Activated naive CD4-positive, alpha-beta T cell treated with anti-CD3 and anti-CD28 coated beads, Interleukin-2, amount 50 U/mL, for 72 hours (primary cell): ENCODE measurements around the gene PRR29. TPM values are rescaled to one million over a fixed set of nuclear protein-coding genes. Genes with fewer than 3 reads are reported as not detected.

Experiments
- ATAC-seq, 2 donors: fragments of 150-1000 bp; cut with Tn5 transposase; 2 replicates each; pipeline ENCODE4 v1.10.0; 2021; ENCODE audit warnings: mild to moderate bottlenecking in 2 of 2, moderate library complexity in 2 of 2
- DNase-seq, 2 donors: peaks; one replicate each; pipeline ENCODE4 v3.0.0; 2021 to 2022; ENCODE audit warnings: low spot score in 2 of 2
- H3K27ac Mint-ChIP-seq, 2 donors: one replicate each; pipeline ENCODE4 v1.8.0; 2022; ENCODE audit warnings: mild to moderate bottlenecking in 2 of 2, mixed read lengths in 2 of 2
- H3K36me3 Mint-ChIP-seq, 2 donors: one replicate each; pipeline ENCODE4 v1.8.0; 2022; ENCODE audit warnings: mixed read lengths in 2 of 2
- H3K9me3 Mint-ChIP-seq, 2 donors: one replicate each; pipeline ENCODE4 v1.8.0; 2022; ENCODE audit warnings: mixed read lengths in 2 of 2
- total RNA-seq, 2 donors: library from RNA; stranded (reverse); gene quantifications; one replicate each; pipeline ENCODE4 v1.2.3, GENCODE V29; 2022

PRR29 gene
- 1 to 10 TPM in 1 of 2 donors, under 1 TPM in 1; 0.86 to 1.8 TPM for total RNA-seq

DNA sequence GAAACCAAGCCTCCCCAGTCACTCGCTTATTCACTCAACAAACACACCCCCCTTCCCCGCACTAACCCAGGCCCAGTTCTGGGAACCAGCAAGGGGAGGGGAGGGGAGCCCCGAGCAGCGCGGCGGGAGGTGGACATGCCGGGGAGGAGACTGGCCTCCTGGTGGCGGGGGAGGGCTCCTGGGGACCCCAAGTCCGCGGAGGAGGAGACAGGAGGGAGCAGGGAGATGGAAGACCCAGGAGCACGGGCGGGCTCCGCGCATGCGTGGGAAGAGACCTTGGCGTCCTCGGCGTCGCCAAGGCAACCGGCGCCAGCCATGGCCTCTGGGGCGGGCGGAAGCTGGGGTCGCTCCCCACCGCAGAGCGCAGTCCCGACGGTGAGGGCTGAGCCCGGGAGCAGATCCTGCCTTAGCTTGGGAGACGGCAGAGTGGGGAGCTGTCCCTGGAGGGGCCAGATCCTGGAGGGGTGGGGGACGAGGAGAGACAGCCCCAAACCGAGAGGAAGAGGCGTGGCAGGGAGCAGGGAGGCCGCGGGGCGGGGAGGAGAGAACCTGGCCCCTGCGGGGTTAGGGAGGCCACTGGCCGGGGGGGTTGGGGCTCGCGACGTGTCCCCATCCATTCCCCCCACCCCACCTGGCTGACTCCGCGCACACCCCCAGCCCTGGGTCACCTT lies at the start of gene PRR29:
Gene PRR29 (plus strand): TSS at position 302 of the 671 bp plus-strand sequence. CDS start 14 bp downstream, at position 316.
- peak; percentile 77 to 78 for DNase-seq
- peak; percentile 76 to 86 for ATAC-seq
- Mint-ChIP-seq H3K27ac (peak within 1 kb of the TSS; percentile 8 to 55), H3K9me3 (no peaks in the 10 kb centered on the region), H3K36me3 (no peaks in the 10 kb centered on the region)

DNA sequence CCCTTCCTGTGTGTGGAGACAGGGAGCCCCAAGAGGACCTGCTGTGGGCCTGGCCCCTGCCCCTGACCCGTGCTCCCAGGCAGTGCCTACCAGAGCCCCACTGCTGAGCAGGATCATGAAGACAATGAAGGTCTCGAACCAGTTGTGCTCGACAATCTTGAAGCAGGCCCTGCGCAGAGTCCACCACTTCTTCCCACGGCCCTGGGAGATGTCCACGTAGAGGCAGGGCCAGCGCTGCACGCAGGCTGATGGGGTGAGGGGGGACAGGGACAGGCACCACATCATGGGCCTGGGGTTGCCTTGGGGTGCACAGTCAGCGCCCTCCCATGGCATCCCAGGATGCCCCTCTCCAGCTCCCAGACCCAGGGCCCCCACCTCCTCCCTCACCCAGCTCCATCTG lies 49.6 kb upstream of the PRR29 start:
- DNase-seq: no peak
- no peaks in the 10 kb centered on the region for H3K36me3 Mint-ChIP-seq
- no peak overlapping the region for H3K27ac Mint-ChIP-seq
- no peaks in the 10 kb centered on the region for H3K9me3 Mint-ChIP-seq
- no peak for ATAC-seq

DNA sequence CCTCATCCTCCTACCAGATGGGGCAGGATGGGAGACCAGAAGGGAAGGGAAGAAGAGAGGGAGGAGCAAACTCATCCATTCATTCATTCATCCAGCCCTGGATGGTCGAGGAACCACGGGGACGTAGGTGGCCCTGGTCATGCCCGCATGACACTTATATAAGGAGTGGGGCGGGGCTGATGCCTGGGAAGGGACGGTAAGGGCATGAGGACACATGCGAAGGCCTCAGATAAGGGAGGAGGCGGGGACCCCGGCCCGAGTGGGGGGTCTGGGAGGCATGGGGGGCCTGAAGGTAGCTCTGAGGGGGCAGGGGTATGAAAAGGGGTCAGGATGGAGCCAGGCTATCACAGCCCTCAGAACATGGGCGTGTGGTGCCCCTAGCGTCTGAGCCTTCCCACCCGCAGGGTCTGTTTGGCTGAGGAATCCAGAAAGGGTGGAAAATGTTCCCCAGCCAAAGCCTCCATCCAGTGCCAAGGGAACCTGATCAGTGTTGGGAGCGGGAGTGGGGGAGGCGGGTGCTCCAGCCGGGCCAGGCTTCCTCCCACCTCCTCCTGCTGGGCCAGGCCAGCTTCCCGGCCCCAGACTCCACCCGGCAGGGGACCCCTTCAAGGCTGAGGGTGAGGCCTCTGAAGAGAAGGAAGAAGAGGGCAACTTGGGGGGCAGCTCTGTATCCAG lies 48.4 kb upstream of the PRR29 start:
- Mint-ChIP-seq H3K36me3 (no peaks in the 10 kb centered on the region), H3K27ac (no peak overlapping the region)
- no peak for ATAC-seq

DNA sequence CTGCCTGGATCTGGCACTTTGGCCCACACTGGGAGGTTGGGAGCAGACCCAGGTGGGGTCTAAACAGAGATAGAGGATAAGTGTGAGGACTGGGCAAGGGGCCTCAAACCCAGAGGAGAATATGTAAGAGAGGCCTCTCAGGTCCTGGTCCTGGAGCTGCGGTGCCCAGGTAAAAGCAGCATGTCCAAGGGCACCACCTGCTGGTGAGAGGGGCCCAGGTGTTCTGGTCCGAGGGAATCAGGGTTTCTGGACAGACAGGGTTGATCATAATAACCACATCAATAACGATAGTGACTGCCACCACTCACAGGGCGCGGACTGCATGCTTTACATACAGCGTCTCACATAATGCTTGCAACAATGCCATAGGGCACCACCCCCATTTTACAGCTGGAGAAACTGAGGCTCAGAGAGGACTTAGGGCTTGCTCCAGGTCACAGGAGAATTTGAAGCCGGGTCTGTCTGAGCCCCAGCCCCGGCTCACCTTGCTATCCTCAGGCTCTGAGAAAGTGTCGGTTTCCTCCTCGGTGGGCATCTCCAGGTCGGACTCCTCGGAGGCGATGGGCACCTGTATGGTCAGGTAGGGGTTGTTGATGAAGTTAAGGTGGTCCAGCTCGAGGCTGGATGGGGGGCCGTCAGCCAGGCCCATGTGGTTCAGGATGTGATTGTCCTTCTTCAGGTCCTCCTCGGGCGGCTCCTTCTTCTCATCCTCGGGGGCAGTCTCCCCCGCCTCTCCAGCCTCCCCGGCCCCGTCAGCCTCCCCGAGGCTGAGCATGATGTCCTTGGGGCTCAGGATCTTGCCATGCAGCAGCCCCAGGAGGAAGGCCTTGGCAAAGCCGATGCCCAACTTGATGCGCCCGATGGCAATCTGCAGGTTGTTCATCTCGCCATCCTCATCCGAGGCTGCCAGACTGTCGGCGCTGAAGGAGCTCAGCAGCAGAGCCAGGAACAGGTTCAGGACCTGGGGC lies 46.9 kb upstream of the PRR29 start:
- no peak overlapping the region for H3K27ac Mint-ChIP-seq
- ATAC-seq (no peak), DNase-seq (no peak)
- no peaks in the 10 kb centered on the region for H3K36me3 Mint-ChIP-seq
- no peaks in the 10 kb centered on the region for H3K9me3 Mint-ChIP-seq

More for the DNA sequence above, 48.4 kb upstream of the PRR29 start:
- H3K9me3 Mint-ChIP-seq: no peaks in the 10 kb centered on the region
- no peak for DNase-seq

- no peak for DNase-seq
- ATAC-seq: peak; percentile 57 to 80
- no peaks in the 10 kb centered on the region for H3K9me3 Mint-ChIP-seq
These were observed 43.6 kb upstream of the PRR29 start for GRCh38 chr17:63954402-63955063.

GRCh38 chr17:63955232-63955631 lies 42.9 kb upstream of the PRR29 start:
- ATAC-seq: peak; percentile 4 to 9
- no peaks in the 10 kb centered on the region for H3K9me3 Mint-ChIP-seq

More at GRCh38 chr17:63954402-63955063, 43.6 kb upstream of the PRR29 start:
- peak overlapping the region; percentile 53 to 72 for H3K27ac Mint-ChIP-seq
- H3K36me3 Mint-ChIP-seq: no peaks in the 10 kb centered on the region

DNA sequence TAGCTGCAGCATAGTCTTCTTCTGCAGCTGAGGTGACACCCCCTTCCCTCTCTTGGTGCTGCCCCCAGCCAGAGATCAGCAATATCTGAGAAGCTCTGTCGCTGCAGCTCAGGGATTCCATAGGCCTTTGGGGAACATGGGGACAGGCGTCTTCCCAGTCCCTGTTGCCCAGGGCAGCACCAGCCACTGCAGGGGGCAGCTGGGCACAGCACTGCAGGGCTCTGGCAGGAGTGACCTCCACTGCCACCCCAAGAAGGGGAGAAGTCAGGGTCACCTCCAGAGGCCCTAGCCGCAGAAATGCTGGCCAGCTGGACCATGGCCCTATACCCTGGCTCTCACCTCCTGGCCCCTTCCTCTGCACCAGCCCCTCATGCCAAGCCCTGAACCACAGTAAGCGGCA lies 42.4 kb upstream of the PRR29 start:
- no peak for DNase-seq
- no peaks in the 10 kb centered on the region for H3K36me3 Mint-ChIP-seq
- no peaks in the 10 kb centered on the region for H3K9me3 Mint-ChIP-seq
- H3K27ac Mint-ChIP-seq: no peak overlapping the region
- ATAC-seq: no peak

More at GRCh38 chr17:63955232-63955631, 42.9 kb upstream of the PRR29 start:
- no peak overlapping the region for H3K27ac Mint-ChIP-seq
- H3K36me3 Mint-ChIP-seq: no peaks in the 10 kb centered on the region
- DNase-seq: no peak

DNA sequence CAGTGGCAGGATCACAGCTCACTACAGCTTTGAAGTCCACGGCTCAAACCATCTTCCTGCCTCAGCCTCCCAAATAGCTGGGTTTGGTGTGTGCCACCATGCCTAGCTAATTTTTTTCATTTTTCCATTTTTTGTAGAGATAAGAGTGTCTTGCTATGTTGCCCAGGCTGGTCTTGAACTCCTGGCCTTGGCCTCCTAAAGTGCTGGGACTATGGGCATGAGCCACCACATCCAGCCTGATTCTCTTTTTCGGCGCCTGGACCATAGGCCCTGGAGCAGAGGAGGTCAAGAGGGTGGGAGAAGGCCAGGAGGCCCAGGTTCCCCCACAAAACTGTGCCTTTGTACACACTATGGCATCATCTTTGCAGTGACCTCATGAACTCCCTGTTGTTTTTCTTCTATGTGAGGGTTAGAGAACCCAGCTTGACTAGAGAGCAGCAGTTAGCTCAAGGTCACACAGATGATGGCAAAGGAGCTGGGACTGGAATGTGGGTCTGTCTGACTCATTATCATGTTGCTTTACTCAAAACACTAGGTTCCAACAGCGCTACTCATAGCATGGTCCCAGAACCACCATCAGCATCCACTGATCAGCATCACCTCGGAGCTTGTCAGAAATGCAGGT lies 41.7 kb upstream of the PRR29 start:
- Mint-ChIP-seq H3K36me3 (no peaks in the 10 kb centered on the region), H3K9me3 (no peaks in the 10 kb centered on the region), H3K27ac (no peak overlapping the region)
- ATAC-seq: peak in 1 of 2 donors; percentile 42
- no peak for DNase-seq

DNA sequence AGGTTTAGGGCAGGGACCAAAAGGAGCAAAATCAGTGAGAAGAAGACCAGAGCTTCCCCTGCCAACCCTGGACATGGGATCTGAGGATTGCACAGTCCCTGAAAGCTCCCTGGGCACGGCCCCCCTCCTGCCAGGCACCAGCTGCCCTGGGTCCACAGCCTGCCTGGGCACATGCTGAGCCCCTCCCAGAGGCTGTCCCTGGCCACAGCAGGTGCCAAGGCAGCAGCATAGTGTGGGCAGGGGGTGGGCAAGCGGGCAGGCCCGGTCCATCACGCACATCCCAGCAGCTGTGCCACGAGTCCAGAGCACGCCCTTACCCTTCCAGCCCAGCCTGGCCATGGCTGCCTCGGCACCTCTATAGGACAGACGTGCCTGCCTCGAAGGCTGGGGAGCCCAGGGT lies 38.1 kb upstream of the PRR29 start:
- DNase-seq (no peak), ATAC-seq (no peak)
- no peaks in the 10 kb centered on the region for H3K9me3 Mint-ChIP-seq
- H3K27ac Mint-ChIP-seq: no peak overlapping the region
- H3K36me3 Mint-ChIP-seq: no peaks in the 10 kb centered on the region

- Mint-ChIP-seq H3K9me3 (no peaks in the 10 kb centered on the region), H3K27ac (no peak overlapping the region), H3K36me3 (no peaks in the 10 kb centered on the region)
- DNase-seq: no peak
- no peak for ATAC-seq
These were observed 37.7 kb upstream of the PRR29 start for GRCh38 chr17:63960430-63960829.

DNA sequence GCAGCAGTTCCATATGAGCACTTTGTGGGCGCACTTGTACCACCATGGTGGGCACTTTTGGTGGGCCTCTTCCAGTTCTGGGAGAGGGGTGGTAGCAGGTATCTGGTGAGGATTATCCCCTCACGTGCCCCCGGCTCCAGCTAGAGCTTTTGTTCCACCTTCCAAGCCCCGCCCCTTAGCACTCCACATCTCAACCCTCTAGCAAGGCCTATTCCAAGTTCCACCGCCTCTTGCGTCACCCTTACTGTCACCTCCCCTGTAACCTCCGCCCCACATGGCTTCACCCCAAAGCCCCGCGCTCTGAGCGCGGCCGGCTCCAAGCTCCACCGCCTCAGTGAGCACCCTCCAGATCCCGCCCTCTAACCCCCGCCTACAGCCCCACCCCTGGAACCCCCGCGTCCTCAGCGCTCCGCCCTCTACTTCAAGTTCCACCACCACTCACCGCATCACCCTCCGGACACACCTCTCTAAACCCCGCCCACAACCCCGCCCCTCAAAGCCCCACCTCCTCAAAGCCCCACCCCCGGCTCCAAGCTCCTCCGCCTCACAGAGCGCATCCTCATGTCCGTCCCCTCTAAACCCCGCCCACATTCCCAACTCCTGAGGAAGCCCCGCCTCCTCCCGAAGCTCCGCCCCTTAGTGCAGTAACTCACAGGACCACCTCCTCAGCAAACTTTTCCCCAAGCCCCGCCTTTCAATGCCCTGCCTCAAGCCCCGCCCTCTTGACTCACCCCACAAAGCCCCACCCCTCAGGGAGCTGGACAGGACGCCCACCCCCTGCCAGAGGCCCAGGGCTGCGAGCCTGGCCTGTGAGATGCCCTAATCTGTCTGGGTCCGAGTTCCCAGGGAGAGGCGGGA lies 36.6 kb upstream of the PRR29 start:
- ATAC-seq (peak; percentile 43 to 71), DNase-seq (no peak)
- H3K9me3 Mint-ChIP-seq: no peaks in the 10 kb centered on the region
- H3K27ac Mint-ChIP-seq: no peak overlapping the region
- H3K36me3 Mint-ChIP-seq: no peaks in the 10 kb centered on the region

GRCh38 chr17:63962298-63962744 lies 35.8 kb upstream of the PRR29 start:
- DNase-seq (no peak), ATAC-seq (no peak)
- no peaks in the 10 kb centered on the region for H3K9me3 Mint-ChIP-seq
- H3K27ac Mint-ChIP-seq: peak overlapping the region in 1 of 2 donors; percentile 2
- no peaks in the 10 kb centered on the region for H3K36me3 Mint-ChIP-seq

DNA sequence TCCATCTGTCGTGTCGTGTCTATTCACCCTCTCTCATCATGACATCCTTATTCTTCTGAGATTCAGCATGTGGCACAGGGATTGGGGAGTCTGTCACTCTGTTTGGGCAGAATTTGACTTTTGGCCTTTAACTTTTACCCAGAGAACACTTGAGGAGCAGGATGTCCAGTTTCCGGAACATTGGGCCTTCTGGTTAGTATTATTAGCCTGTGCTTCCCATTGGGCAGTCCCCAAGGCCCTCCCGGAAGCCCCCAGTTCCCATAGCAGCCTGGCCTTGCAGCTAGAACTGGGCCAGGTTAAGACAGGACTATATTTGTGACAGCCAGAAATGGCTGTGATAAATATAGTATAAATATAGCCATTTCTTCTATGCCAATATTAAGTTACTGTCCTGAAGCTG lies 35.0 kb upstream of the PRR29 start:
- ATAC-seq (no peak), DNase-seq (no peak)
- H3K9me3 Mint-ChIP-seq: no peaks in the 10 kb centered on the region
- H3K36me3 Mint-ChIP-seq: no peaks in the 10 kb centered on the region
- peak overlapping the region in 1 of 2 donors; percentile 2 for H3K27ac Mint-ChIP-seq

DNA sequence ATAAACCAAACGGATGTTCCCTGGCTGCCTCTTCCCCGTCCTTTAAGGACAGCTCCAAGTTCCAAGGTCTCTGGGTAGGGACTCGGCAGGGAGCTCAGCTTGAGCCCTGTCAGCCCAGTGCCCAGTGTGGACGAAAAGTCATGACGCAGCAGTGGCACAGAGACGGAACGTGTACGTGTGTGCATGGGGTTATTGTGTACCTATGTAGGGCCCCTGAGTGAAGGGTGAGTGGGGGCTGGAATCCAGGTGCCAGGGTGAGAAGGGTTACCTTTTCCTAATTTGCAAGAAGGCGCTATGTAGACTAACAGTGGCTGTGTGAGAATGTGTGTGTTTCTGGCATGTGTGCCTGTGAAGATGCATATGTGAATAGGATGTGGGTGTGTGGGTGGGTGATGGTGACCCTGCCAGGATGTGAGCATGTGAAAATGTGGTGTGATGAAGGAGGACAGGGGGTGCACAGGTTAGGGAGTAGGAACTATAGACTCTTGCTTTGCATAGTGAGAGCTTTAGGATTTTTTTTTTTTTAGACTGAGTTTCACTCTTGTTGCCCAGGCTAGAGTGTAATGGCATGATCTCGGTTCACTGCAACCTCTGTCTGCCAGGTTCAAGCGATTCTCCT lies 31.4 kb upstream of the PRR29 start:
- DNase-seq: no peak

GRCh38 chr17:63967953-63968352 lies 30.2 kb upstream of the PRR29 start:
- no peak for DNase-seq
- H3K36me3 Mint-ChIP-seq: no peaks in the 10 kb centered on the region
- ATAC-seq: peak; percentile 57 to 70
- H3K27ac Mint-ChIP-seq: peak overlapping the region in 1 of 2 donors; percentile 53
- H3K9me3 Mint-ChIP-seq: no peaks in the 10 kb centered on the region

More for the DNA sequence above, 31.4 kb upstream of the PRR29 start:
- Mint-ChIP-seq H3K9me3 (no peaks in the 10 kb centered on the region), H3K36me3 (no peaks in the 10 kb centered on the region), H3K27ac (no peak overlapping the region)
- ATAC-seq: peak; percentile 79 to 89
